Large intestine (tissue), 3 donors: ENCODE results near the gene UNC5B. TPM values are rescaled to one million over a fixed set of nuclear protein-coding genes. Genes with fewer than 3 reads are reported as not detected.
A peak's percentile ranks its signal among the peaks of the same experiment; 100 is the strongest.

Source experiments
- DNase-seq, 2 donors: peaks; one replicate each; pipeline versions ENCODE4 v3.0.0 to v3.0.0-alpha.2; 2013
- H3K27ac ChIP-seq: one replicate; pipeline ENCODE4 v1.5.1; 2013; ENCODE audit warnings: low read length
- H3K27me3 ChIP-seq: 2 replicates; pipeline ENCODE4 v1.6.1; 2013; ENCODE audit warnings: low read length; ENCODE audit not compliant: control insufficient read depth, insufficient read depth
- H3K36me3 ChIP-seq: 2 replicates; pipeline ENCODE4 v1.6.1; 2013; ENCODE audit warnings: low read length; ENCODE audit not compliant: control insufficient read depth, insufficient read depth
- H3K4me1 ChIP-seq: one replicate; pipeline ENCODE4 v1.6.1; 2013; ENCODE audit warnings: low read length; ENCODE audit not compliant: control insufficient read depth, insufficient read depth
- H3K4me3 ChIP-seq: one replicate; pipeline ENCODE4 v1.5.1; 2013; ENCODE audit warnings: low read length
- H3K9me3 ChIP-seq: one replicate; pipeline ENCODE4 v1.6.1; 2013; ENCODE audit warnings: mild to moderate bottlenecking, low read depth, low read length, moderate library complexity; ENCODE audit not compliant: control insufficient read depth
- WGBS: methylation state at CpG from one replicate; pipeline ENCODE4 v1.1.5; 2013; ENCODE audit warnings: low lambda C conversion rate; ENCODE audit not compliant: insufficient coverage; 5-methylcytosine and 5-hydroxymethylcytosine counted together
- polyA plus RNA-seq: library from polyadenylated mRNA; unstranded; fragments of 120-200 nt; gene quantifications from one replicate; pipeline ENCODE4 v1.2.1, GENCODE V29; 2013

The UNC5B gene
- polyA plus RNA-seq, 1 donor = 10.5 TPM

DNA sequence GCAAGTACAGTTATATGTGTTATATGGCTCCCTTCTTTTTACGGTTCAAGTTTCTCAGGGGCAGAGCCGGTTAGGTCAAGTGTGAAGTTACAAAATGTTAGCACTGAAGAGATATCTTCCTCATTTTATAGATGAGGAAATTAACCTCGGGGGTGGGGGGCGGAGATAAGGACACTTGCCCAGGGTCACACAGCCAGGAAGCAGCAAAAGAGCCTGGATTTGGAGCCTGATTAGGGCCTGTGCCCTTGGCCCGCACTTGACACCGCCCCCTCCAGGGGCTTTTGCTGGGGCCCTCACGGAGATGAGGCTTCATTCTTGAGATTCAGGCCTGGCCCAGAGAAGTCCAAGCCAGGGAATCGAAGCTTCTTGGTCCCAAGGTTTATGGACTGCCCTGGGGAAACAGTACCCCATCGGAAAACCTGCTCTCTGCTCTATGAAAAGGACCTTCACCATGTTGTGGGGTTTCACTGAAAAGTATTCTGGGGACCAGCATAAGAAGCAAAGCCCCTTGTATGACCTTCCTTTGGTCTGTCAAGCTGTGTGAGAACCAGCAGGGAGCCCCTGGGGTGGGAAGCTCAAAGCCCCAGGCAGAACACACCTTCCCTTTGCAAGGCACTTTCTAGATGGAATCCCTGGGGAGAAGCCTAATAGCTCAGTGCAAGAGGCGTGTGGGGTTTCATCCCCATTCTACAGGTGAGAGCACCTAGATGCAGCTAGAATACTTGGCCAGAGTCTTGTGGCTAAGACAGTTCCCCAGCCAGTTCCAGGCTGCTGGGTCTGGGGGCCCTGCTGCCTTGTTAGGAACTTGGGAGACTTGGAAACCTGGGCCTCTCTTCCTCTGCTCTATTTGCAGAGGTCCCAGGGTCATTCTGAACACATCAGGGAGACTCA lies 21.9 kb downstream of the UNC5B start:
- 80% methylated on average over 1 of the region's 10 CpGs for WGBS
- no peaks in the 10 kb centered on the region for H3K27me3 ChIP-seq
- H3K4me3 ChIP-seq = no peak overlapping the region
- no peaks in the 10 kb centered on the region for H3K9me3 ChIP-seq
- H3K27ac ChIP-seq = peak overlapping the region; percentile 53
- no peak for DNase-seq
- no peaks in the 10 kb centered on the region for H3K36me3 ChIP-seq
- H3K4me1 ChIP-seq = peaks cover 47% of the 10 kb centered on the region

DNA sequence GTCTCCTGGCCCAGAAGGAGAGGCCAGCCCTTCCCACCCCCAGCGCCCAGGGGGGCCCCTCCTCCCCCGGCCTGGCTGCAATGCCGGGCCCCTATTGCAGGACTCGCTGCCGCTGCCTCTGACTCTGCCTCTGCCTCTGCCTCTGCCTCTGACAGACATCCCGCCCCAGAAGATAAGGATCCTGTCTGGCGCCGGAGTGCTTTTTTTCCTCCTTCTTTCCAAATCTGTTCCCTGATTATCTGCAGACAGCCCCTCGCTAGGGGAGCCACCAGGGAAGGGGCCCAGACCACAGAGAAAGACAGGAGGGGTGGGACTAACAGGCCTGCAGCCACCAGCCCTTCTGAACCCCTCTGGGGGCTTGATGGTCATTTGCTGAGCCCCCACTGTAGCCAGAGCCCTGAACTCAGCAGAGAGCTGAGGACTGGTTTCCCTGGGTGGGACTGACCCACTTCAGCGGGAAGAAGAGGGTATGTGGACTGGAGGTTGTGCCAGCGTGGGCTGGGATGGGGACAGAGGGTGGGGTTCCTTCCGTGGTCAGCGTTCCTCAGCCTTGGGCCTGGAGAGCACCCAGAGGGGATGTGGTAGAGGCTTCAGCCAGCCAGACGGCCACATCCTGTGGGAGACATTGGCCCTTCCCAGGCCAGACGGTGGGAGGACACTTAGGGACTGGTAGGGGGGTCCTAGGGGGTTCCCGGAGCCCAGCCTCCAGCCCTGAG lies 22.8 kb downstream of the UNC5B start:
- peaks cover 45% of the 10 kb centered on the region for H3K4me1 ChIP-seq
- WGBS = 30% methylated on average over 2 of the region's 16 CpGs
- peak in 1 of 2 donors; percentile 58 for DNase-seq
- H3K27ac ChIP-seq = peak overlapping the region; percentile 53
- no peak overlapping the region for H3K4me3 ChIP-seq
- no peaks in the 10 kb centered on the region for H3K36me3 ChIP-seq
- no peaks in the 10 kb centered on the region for H3K27me3 ChIP-seq
- H3K9me3 ChIP-seq = no peaks in the 10 kb centered on the region

DNA sequence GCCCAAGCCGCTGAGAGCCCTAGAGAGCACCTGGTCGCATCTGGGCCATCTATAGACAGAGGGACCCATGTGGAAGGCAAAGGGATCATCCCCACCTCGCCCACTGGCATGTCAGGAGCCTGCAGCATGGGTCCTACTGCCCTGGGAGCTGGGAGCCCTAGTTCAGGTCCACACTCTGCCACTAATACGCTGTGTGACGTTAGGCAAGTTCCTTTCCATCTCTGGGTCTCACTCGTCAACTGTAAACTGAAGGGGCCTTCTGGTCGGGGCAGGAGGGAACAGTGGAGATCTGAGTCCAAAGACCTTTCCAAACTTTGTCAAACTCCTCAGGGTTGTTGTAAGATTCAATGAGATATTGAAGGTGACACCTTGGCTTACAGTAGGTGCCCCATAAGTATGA lies 23.4 kb downstream of the UNC5B start:
- no CpG with 5 or more reads among the region's 7 CpGs for WGBS
- no peaks in the 10 kb centered on the region for H3K9me3 ChIP-seq
- H3K4me1 ChIP-seq = peaks cover 45% of the 10 kb centered on the region
- H3K36me3 ChIP-seq = no peaks in the 10 kb centered on the region
- H3K27me3 ChIP-seq = no peaks in the 10 kb centered on the region
- H3K4me3 ChIP-seq = no peak overlapping the region
- no peak for DNase-seq
- peak overlapping the region; percentile 53 for H3K27ac ChIP-seq

DNA sequence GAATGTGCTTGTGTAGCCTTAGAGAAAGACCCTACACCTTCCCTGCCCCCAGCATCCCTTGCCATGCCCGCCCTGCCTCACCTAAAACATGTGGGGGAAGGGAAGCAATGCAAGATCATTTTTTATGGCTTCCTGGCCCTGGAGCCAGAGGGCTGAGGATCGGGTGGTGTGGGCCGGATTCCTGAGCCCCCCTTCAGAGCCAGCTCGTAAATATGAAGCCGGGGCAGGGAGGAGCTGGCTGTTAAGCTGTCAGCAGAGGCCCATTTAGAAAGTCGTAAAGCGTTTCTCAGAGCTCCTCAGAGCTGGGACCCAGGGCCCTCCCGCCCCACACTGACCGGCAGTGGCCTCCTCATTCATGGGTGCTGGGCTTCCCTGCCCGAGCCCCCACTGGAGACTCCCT lies 23.9 kb downstream of the UNC5B start:
- Histone ChIP-seq H3K27ac (no peak overlapping the region), H3K4me1 (peaks cover 48% of the 10 kb centered on the region), H3K27me3 (no peaks in the 10 kb centered on the region), H3K4me3 (no peak overlapping the region), H3K9me3 (no peaks in the 10 kb centered on the region), H3K36me3 (no peaks in the 10 kb centered on the region)
- peak in 1 of 2 donors; percentile 50 for DNase-seq
- no CpG with 5 or more reads among the region's 10 CpGs for WGBS

DNA sequence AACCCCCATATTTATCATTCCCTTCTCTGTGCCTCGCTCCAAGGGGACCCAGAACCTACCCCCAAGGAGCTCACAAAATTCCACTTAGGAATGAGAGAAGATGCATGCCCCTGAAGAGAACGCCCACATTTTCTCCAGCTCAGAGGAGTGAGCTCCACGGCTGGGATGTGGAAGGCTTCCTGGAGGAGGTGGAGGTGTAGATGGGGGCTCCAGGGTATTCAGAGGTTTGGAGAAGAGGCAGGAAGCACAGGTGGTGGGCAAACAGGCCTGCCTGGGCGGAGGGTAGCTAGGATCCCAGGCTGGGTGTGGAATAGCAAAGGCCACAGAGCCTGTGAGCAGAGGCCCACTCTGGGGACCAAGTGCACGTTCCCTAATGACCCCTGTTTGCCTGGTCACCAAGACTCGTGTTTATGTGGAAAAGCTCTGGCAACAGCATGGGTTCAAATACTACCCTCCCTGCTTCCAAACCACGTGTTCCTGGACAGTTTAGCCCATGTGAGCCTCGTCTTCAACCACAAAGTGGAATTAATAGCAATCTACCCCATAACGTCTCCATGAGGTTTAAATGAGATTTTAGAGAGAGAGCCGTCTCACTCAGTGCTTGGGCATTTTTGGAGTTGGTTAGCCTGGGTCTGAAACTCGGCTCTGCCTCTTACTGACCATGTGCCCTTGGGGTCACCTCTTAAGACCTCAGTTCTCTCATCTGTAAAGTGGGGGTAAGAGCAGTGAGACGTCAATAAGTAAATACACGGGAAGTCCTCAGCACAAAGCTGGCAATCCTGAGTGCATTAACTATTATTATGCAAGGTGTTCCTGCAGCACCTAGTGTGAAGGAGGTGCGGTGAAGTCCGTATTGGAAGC lies 24.7 kb downstream of the UNC5B start:
- Histone ChIP-seq H3K27ac (no peak overlapping the region), H3K36me3 (no peaks in the 10 kb centered on the region), H3K27me3 (no peaks in the 10 kb centered on the region), H3K4me1 (peaks cover 55% of the 10 kb centered on the region), H3K9me3 (no peaks in the 10 kb centered on the region), H3K4me3 (no peak overlapping the region)
- no CpG with 5 or more reads among the region's 15 CpGs for WGBS
- DNase-seq = peak in 1 of 2 donors; percentile 9

DNA sequence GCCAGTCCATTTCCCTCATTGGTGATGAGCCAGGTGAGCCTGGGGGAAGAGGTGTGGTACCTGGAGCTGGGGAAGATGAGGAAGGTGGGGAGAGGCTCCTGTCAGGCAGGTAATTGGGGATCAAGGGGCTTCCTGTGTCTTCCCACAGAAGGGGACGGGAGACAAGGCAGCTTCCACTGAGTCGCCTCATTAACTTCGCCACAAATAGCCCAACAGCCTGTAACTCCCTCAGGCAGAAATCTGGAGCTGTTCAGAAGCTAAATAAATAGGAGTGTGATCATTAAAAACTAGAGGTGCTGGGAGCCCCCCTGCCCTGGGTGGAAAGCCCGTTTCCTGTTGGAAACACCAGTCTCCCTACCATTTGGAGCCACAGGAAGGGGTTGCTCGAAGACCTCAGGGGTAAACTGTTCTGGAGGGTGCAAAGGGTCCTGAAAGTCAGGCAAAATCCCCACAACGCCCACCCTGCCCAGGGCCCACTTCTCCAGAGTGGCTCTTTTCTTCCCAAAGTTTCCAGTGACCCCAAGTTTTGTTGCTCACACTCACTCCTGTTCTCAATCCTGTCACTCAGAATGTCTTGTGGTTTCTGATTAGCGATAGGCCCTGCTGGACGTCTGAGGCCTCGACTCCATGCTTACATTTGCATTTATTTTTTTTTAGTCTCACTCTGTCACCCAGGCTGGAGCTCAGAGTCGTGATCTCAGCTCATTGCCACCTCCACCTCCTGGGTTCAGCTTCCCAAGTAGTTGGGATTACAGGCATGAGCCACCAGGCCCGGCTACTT lies 25.7 kb downstream of the UNC5B start:
- WGBS = no CpG with 5 or more reads among the region's 11 CpGs
- Histone ChIP-seq H3K36me3 (no peaks in the 10 kb centered on the region), H3K4me3 (no peak overlapping the region), H3K9me3 (no peaks in the 10 kb centered on the region), H3K4me1 (peaks cover 59% of the 10 kb centered on the region), H3K27me3 (no peaks in the 10 kb centered on the region), H3K27ac (no peak overlapping the region)
- DNase-seq = no peak

DNA sequence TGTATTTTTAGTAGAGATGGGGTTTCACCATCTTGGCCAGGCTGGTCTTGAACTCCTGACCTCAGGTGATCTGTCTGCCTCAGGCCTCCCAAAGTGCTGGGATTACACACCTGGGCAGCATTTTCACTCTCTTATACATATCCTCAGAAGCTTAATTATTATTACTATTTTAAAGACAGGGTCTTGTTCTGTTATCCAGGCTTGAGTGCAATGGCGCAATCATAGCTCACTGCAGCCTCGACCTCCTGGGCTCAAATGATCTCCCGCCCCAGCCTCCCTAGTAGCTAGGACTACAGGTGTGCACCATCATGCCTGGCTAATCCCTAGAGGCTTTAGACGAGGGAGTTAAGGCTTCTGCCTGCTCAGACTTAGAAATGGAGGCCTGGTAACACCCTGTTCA lies 26.3 kb downstream of the UNC5B start:
- Histone ChIP-seq H3K36me3 (no peaks in the 10 kb centered on the region), H3K4me3 (no peak overlapping the region), H3K4me1 (peaks cover 59% of the 10 kb centered on the region), H3K27me3 (no peaks in the 10 kb centered on the region), H3K9me3 (no peaks in the 10 kb centered on the region), H3K27ac (no peak overlapping the region)
- WGBS = no CpG with 5 or more reads among the region's 4 CpGs
- DNase-seq = no peak

DNA sequence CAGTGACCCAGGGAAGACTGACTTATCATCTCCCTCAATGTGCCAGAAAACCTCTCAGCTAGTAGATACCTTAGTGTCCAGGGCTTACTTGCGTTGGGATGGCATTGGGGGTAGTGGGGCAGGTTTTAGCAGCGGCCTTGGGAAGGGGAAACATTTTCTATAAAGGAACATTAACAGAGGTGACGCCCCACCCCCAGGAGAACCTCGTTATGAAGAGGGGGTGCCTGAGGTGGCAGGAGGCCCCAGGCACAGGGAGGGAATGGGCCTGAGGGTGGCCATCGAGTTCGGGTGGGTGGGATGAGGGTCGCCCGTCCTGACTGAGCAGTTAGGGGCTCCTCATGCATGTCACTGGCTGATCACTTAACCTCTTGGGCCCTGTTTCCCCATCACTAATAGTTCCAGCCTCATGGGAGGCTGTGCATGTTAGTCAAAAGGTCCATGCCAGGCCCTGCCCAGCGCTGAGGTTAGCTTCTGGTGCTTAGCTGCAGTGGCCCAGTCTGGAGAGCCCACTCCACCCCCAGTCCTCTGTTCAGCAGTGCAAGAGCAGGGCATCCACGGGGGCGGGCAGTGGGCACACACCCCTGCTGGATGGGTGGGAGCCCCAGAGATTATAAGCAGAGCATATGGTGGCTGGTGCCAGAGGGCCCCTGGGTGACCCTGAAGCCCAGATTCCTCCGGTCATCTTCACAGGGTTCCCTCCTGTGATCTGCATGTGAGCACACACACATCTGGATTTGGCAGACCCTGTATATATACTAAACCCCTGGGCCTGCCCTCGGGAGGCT lies 27.0 kb downstream of the UNC5B start:
- no peak for DNase-seq

More for the DNA sequence above, 27.0 kb downstream of the UNC5B start:
- Histone ChIP-seq H3K27me3 (no peaks in the 10 kb centered on the region), H3K27ac (no peak overlapping the region), H3K36me3 (no peaks in the 10 kb centered on the region), H3K9me3 (no peaks in the 10 kb centered on the region), H3K4me3 (no peak overlapping the region), H3K4me1 (peaks cover 60% of the 10 kb centered on the region)
- no CpG with 5 or more reads among the region's 13 CpGs for WGBS
